A673 (cell line): Measurements from ENCODE around the gene KCNG2.

Experiments used
- CTCF ChIP-seq: fragments of 300-800, 200-600 bp; sonication (generic); conservative IDR thresholded peaks from 2 replicates; pipeline ENCODE4 v1.5.1; 2017; ENCODE audit warnings: low read depth, mild to moderate bottlenecking, antibody characterized with exemption, low read length, moderate library complexity, mixed read lengths
- EZH2 ChIP-seq: fragments of 200-600 bp; sonication (generic); IDR thresholded peaks from 2 replicates; pipeline ENCODE4 v1.6.1; 2017; ENCODE audit warnings: borderline replicate concordance, low read depth, mild to moderate bottlenecking, mixed read lengths, antibody characterized with exemption, low read length; ENCODE audit not compliant: poor library complexity, severe bottlenecking

GRCh38 chr18:79903787-79904356, 106.1 kb downstream of the KCNG2 start:
- TF ChIP-seq CTCF (no peak), EZH2 (no peak)
